Fibroblast of the conjunctiva (primary cell): ENCODE results near the gene CABP4.

Experiments used
- DNase-seq: peaks from one replicate; pipeline ENCODE4 v3.0.0-alpha.2; 2010; ENCODE audit warnings: low read depth

The CABP4 gene

DNA sequence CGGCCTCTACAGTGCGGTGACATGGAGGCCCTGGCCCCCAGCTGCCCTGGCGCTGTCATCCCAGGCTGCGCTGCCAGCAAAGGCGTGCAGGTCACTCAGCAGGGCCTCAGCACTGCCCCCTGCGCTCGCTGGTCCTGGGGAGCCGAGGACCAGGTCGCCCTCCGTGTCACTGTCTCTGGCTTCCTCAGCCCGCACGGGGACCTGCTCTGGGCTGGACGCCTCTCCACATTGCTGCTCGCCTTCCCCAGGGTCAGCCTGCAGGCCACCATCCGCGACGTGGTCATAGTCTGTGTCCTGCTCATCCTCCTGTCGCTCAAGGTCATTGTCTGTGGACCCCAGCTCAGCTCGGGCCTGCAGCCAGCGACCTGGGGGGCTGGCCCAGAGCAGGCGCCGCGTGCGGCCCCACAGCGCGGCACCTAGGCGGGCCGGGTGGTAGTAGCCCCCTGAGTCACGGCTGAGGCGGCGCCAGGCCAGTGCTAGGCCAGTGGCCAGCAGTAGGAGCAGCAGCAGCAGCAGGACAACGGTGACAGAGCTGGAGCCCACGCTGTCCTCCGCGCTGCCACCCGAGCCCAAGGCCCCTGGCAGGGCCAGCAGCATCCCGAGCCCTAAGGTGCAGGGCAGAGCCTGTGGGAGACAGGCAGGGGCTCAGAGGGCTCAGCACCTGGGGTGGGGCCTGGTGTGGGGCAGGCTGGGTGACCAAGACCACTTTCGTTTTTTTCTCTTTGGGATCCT lies 19.3 kb upstream of the CABP4 start:
- no peak for DNase-seq

DNA sequence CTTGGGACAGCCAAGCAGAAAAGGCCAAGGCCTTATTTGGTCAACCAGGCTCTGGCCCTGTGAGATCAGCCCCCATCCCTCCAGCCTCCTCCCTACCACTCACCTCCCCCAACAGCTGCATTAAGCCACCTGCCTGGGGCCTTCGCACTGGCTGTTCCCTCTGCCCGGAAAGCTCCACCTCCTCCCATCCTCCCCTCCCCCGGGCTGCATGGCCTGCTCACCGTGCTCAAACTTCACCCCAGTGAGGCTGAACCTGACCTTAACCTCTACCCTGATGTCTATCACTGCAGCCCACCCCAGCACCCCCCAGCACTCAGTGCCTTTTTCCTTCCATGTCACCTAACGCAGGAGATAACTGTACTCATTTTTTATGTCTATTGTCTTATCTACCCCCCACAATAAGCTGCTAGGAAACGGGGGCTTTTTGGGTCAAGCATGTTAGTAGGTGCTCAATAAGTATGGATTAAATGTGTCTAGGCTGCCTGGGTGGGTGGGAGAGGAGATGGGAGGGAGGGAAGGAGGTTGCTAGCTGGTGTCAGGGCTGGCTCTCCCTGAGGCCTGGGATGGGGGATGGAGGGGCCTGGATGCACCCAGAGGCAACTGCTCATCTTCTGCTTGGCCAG lies 18.6 kb upstream of the CABP4 start:
- no peak for DNase-seq

GRCh38 chr11:67437082-67437808 lies 17.9 kb upstream of the CABP4 start, which contains the start of gene PTPRCAP:
Gene PTPRCAP, minus strand, starts transcription at chr11:67437682. Its CDS starts 63 bp downstream, at chr11:67437619.
- no peak for DNase-seq

- no peak for DNase-seq
Observed at GRCh38 chr11:67437809-67438157, 17.4 kb upstream of the CABP4 start.

GRCh38 chr11:67438158-67438902 lies 16.8 kb upstream of the CABP4 start:
- DNase-seq: no peak

DNA sequence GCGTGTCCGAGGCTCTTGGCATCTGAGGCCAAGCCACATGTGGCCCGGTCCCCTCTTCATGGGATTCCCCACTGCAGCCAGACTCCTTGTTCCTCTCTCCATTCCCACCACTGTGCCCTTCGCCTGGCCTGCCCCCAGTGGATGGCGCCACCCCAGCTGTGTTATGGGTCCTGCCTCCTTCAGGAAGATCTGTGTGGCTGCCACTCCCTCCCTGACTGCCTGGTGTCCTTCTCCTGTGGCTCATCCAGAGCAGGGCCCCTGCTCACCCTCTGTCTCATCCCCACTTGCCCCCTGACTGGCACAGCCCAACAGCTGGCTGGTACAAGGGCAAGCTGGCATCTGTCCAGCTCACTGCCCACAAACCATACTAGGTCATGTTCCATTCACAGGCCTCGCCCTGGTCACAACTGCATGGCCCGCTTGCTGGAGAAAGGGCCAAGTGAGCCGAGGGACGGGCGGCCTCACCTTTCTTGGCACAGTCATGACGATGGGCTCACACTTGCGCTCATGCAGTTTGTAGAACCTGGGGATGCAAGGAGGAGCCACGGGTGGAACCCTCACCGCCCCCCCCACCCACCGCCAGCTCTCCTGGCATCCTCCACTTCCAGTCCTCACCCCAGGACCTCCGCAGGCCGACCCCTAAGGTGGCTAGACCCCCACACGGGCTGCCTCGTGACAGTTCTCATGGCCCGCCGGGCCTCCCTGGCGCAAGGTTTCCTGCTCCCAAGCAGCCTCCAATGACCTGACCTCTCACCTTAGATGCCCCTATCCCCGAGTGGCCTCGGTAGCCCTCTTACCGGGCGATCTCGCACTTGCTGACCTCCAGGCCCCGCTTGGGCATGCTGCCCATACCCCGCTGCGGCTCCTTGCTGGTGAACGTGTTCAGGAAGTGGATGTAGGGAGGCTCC lies 15.6 kb upstream of the CABP4 start:
- DNase-seq: no peak

DNA sequence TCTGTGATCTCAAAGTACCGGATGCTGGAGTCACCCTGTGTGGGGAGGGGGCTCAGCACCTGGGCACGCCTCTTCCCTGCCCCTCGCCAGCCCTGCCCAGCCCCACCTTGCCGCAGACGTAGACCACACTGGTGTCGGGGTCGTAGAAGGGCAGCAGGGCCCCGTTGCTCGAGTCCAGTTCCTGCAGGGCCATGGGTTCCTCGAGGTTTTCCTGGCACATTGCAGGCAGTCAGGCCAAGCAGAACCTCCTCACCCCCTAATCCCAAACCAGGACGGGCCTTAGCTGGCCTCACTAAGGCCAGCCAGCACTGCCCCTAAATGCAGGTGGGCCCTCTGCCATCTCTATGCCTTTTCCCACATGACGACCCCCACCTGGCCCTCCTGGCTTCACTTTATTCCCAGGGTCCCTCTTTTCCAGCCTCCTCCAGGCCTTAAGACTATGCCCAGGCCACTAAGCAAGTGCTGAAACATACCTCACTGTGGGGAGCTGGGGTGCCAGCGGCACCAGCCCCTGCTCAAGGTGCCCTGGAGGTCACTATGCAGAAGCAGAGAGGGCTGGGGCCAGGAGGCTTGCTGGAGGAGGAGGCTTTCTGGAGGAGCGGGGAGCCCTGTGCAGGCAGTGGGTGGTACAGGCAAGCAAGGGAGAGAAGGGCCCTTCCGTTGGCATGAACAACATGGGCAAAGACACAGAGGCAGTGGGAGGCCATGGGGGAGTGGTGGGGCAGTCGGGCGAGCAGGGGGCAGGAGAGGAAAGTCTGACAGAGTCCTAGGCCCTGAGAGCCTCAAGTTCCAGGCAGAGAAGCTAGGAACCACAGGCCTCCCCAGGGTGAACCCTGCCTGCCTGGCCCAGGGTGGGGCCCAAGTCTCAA lies 14.7 kb upstream of the CABP4 start:
- DNase-seq: no peak

GRCh38 chr11:67441098-67441563 lies 14.0 kb upstream of the CABP4 start:
- no peak for DNase-seq

DNA sequence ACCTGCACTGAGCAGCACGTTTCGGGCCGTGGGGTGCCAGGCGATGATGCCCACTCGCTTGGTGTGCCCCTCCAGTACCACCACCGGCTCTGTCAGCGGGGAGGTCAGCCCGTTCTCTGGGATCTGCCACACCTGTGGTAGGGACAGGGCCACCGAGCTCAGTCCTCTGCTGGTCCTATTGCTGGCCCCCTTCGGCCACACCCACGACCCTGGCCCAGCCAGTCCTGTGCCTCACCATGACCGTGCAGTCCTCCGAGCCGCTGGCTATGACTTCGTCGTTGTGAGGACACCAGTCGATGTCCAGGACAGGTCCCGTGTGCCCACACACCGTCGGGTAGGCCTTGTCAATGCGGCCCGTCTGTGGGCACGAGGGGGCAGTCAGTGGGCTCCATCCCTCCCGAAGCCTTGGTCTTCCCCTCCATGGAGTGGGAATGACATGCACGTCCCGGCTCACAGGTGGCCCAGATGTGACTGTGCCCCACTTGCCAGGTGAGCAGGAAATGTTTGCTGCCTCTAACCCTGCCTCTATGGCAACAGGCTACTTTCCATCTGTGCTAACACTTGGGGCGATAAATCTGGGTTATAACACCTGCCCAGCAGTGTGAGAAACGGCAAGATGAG lies 13.3 kb upstream of the CABP4 start:
- DNase-seq: no peak

DNA sequence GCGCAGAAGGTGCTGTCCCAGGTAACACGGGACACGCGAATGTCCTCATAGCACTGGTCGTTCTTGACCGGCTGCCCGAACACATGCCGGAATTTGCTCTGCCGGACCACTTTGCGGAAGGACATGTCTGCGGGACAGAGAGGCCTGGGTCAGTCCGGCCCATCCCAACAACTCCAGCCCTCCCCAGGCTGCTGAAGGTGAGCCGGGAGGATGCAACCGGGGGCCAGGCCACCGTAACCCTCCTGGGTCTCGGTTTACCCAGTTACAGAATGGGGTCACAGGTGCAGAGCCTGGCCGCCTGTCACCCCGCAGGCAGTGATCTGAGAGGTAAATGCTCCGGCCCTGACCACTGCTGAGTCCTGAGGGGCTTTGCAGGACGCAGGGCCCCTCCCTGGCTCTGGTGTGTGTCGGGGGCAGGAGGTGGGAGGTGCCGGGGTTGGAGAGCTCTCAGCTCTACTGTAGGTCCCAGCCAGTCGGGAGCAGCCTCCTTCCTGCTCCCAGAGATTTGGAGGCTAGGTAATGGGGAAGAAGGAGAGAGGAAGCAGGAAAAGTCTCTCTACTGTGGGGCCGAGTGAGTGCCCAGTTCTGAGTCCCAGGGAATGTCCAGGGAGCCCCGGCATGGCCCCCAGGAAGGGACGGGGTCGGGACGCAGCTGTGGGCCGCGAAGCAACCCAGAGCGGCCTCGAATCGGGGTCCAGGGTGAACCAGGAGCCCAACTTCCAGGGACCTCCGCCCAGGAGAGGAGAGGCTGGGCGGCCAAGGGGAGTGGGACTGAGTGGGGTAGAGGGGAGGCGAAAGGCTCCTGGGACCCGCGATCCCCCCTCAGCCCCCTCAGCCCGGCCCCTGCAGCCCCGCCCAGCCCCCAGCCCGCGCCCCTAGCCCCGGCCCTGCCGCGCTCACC lies 12.4 kb upstream of the CABP4 start:
- no peak for DNase-seq

GRCh38 chr11:67445515-67445914 lies 9.6 kb upstream of the CABP4 start:
- DNase-seq: no peak

GRCh38 chr11:67448220-67448609 lies 6.9 kb upstream of the CABP4 start:
- no peak for DNase-seq

DNA sequence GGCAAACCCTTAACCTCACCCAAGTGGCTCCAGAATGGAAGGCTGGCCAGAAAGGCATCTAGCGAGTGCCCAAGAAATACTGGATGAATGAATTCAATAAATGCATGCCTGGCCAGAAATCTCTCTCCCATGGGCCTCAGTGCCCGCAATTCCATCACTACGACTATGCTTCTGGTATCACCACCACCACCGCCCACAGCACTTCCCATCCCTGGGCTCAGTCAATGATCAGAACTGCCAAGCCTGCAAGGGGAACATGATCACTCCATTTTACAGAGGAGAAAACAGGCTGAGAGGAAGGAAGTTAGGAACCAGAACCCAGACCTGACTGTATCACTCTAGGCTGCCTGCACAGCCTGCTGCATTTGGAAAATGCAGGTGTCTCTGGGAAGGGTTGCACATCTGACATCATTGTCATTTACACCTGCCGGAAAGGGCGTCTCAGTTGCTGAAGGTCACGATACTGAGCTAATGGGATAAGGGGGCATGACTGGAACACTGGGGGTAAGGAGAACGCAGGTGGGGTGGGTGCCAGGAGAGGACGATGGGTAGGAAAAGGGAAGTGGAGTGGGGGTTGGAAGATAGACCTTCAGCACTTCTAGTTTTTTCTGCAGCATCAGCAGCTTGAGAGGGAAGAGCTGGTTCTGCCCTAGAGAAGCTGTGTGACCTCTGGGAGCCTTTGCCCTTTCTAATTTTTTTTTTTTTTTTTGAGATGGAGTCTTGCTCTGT lies 5.9 kb upstream of the CABP4 start:
- no peak for DNase-seq

GRCh38 chr11:67450796-67451657 lies 4.1 kb upstream of the CABP4 start:
- no peak for DNase-seq

- DNase-seq: no peak
Observed at GRCh38 chr11:67451658-67451976, 3.5 kb upstream of the CABP4 start.

- DNase-seq: no peak
Observed at GRCh38 chr11:67452141-67452952, 2.8 kb upstream of the CABP4 start, which contains the start of gene GPR152. Gene GPR152, minus strand, starts transcription at chr11:67452729. Its CDS starts 5 bp downstream, at chr11:67452724.
